ENCODE measurements around the gene PAN2.
"Not testable (repeated sequence)": the region's sequence is repeated elsewhere in the genome, so short reads cannot be mapped to it uniquely, and the experiment has no call there.

The PAN2 gene

DNA sequence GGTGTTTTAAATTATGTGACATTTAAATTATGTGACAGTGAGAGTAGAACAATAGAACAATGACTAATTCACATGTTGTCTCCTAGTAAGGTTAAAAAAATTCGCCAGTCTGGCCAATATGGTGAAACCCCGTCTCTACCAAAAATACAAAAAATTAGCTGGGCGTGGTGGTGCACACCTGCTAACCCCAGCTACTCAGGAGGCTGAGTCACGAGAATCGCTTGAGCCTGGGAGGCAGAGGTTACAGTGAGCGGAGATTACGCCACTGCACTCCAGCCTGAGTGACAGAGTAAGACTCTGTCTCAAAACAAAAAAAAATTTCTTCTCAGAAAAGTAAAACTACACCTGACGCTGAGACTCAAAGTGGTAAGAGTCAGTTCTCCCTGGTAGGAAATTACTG, 36.4 kb downstream of the PAN2 start:
- TF ChIP-seq, protein P1, sequence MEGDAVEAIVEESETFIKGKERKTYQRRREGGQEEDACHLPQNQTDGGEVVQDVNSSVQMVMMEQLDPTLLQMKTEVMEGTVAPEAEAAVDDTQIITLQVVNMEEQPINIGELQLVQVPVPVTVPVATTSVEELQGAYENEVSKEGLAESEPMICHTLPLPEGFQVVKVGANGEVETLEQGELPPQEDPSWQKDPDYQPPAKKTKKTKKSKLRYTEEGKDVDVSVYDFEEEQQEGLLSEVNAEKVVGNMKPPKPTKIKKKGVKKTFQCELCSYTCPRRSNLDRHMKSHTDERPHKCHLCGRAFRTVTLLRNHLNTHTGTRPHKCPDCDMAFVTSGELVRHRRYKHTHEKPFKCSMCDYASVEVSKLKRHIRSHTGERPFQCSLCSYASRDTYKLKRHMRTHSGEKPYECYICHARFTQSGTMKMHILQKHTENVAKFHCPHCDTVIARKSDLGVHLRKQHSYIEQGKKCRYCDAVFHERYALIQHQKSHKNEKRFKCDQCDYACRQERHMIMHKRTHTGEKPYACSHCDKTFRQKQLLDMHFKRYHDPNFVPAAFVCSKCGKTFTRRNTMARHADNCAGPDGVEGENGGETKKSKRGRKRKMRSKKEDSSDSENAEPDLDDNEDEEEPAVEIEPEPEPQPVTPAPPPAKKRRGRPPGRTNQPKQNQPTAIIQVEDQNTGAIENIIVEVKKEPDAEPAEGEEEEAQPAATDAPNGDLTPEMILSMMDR (IDR thresholded peaks at IDR 0.05; ENCODE audit: poor library complexity, severe bottlenecking) = no peak
- DNase-seq (ENCODE audit: low spot score) = no peak
- Histone ChIP-seq H3K27me3 (ENCODE audit: insufficient read depth, poor library complexity, severe bottlenecking) (no peaks in the 10 kb centered on the region), H3K9me3 (ENCODE audit: severe bottlenecking) (no peaks in the 10 kb centered on the region), H3K4me3 (ENCODE audit: severe bottlenecking) (no peak overlapping the region), H3K4me1 (ENCODE audit: insufficient read depth, poor library complexity, severe bottlenecking) (peaks cover 10% of the 10 kb centered on the region), H3K27ac (ENCODE audit: poor library complexity, severe bottlenecking) (no peak overlapping the region), H3K36me3 (ENCODE audit: low read depth) (peaks cover 41% of the 10 kb centered on the region)
- ATAC-seq (ENCODE audit: low read depth) = no peak

DNA sequence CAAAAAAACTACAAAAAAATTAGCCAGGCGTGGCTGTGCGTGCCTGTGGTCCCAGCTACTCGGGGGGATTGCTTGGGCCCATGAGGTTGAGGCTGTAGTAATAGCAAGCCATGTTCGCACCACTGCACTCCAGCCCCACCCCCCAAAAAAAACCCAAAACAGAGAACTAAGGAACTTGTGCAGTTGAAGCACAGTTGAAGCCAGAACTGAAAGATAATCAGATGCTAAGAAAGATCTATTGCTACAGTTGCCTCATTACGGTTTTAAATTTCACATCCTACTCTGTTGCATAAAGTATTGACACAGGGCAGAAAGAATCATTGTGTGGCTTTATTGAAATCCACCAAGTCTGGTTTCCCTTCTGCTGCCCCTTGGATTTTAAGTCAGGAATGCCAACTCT, 37.5 kb downstream of the PAN2 start:
- no peak overlapping the region for H3K4me3 ChIP-seq (ENCODE audit: severe bottlenecking)
- H3K36me3 ChIP-seq (ENCODE audit: low read depth) = peaks cover 38% of the 10 kb centered on the region
- H3K27ac ChIP-seq (ENCODE audit: poor library complexity, severe bottlenecking) = no peak overlapping the region
- no peak for DNase-seq (ENCODE audit: low spot score)
- no peaks in the 10 kb centered on the region for H3K9me3 ChIP-seq (ENCODE audit: severe bottlenecking)
- H3K4me1 ChIP-seq (ENCODE audit: insufficient read depth, poor library complexity, severe bottlenecking) = peaks cover 18% of the 10 kb centered on the region
- no peaks in the 10 kb centered on the region for H3K27me3 ChIP-seq (ENCODE audit: insufficient read depth, poor library complexity, severe bottlenecking)
- ATAC-seq (ENCODE audit: low read depth) = no peak
- TF ChIP-seq, protein P1 (IDR thresholded peaks at IDR 0.05; ENCODE audit: poor library complexity, severe bottlenecking) = no peak

DNA sequence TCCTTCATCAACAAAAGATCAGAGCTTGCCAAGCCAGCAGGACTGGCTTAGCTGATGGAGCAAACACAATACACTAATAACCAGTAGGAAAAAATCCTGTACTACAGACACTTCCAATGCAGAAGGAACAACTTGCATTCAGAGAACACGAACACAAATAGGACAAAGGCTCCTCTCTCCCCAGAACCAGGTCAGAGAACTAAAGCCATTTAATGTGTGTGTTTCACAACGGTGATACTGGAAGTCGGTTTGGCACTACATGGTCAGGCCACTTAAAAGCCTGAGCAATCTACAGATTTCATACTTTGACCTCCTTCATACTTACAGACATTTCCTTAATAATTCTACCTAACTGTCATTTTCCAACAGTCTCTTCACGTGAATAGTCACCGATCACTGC, 40.0 kb downstream of the PAN2 start:
- Histone ChIP-seq H3K27me3 (ENCODE audit: insufficient read depth, poor library complexity, severe bottlenecking) (no peaks in the 10 kb centered on the region), H3K4me3 (ENCODE audit: severe bottlenecking) (no peak overlapping the region), H3K36me3 (ENCODE audit: low read depth) (peaks cover 59% of the 10 kb centered on the region), H3K27ac (ENCODE audit: poor library complexity, severe bottlenecking) (no peak overlapping the region), H3K4me1 (ENCODE audit: insufficient read depth, poor library complexity, severe bottlenecking) (peaks cover 18% of the 10 kb centered on the region), H3K9me3 (ENCODE audit: severe bottlenecking) (no peaks in the 10 kb centered on the region)
- ATAC-seq (ENCODE audit: low read depth) = no peak
- no peak for DNase-seq (ENCODE audit: low spot score)
- TF ChIP-seq, protein P1 (IDR thresholded peaks at IDR 0.05; ENCODE audit: poor library complexity, severe bottlenecking) = no peak

DNA sequence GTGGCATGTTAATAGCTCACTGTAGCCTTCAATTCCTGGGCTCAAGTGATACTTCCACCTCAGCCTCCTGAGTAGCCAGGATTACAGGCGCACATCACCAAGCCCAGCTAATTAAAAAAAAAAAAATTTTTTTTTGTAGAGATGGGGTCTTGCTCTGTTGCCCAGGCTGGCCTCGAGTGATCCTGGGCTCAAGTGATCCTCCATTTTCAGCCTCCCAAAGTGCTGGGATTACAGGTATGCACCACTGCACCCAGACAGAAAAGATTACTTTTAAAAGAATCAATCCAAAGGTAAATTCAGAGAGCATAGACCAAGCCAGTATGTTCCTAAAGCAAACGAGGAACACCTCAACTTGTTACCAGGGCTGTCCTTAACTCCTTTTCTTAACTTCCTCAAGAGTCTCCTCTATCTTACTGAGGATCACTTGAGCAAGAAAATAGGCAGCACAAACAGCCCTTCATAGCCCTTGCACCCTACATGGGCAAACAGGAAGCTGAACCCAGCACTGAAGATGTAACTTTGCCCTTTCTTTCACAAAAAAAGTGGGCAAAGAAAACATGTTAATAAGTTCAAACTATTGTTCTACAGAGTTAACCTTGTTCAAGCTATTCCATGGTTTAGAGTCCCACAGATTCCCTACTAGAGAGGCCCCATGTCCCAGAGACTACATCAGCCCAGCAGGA, 45.0 kb downstream of the PAN2 start:
- ATAC-seq (ENCODE audit: low read depth) (no peak), DNase-seq (ENCODE audit: low spot score) (no peak)
- peaks cover 54% of the 10 kb centered on the region for H3K36me3 ChIP-seq (ENCODE audit: low read depth)
- no peaks in the 10 kb centered on the region for H3K9me3 ChIP-seq (ENCODE audit: severe bottlenecking)
- H3K27me3 ChIP-seq (ENCODE audit: insufficient read depth, poor library complexity, severe bottlenecking) = no peaks in the 10 kb centered on the region
- no peak overlapping the region for H3K4me3 ChIP-seq (ENCODE audit: severe bottlenecking)
- TF ChIP-seq, protein P1 (IDR thresholded peaks at IDR 0.05; ENCODE audit: poor library complexity, severe bottlenecking) = no peak
- no peak overlapping the region for H3K27ac ChIP-seq (ENCODE audit: poor library complexity, severe bottlenecking)
- peaks cover 14% of the 10 kb centered on the region for H3K4me1 ChIP-seq (ENCODE audit: insufficient read depth, poor library complexity, severe bottlenecking)

DNA sequence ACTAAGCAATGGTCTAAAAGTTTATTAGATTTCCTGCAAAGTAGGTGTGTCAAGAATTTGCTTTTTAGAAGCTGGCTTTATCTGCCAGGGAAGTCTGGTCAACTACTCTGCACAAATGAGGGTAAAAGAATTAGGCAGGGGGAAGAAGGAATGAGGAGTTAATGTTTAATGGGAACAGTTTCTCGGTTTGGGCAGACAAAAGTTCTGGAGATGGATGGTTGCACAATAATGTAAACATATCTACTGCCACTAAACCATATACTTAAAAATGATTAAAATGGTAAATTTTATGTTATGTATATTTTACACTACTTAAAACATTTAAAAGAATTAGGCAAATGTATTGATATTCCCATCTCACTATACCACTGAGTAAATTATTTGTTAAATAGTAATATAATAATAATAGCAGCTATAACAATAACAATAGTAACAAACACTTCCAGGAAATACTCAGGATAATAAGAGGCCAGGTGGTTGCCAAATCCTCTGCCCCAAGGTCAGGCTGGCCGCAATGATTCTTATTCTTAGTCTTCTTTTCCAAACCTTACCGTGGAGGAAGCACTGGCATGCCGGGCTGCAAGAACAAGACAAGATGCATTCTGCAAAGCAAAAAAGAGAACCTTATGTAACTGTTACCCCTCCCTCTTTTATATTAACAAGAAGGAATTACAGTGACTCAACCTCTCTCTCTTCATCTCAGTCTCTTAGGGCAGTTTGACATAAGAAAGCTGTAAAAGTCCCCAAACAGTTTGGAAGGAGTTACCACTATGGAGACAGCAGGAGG, 47.6 kb downstream of the PAN2 start:
- Histone ChIP-seq H3K27me3 (ENCODE audit: insufficient read depth, poor library complexity, severe bottlenecking) (no peaks in the 10 kb centered on the region), H3K36me3 (ENCODE audit: low read depth) (peaks cover 78% of the 10 kb centered on the region), H3K4me1 (ENCODE audit: insufficient read depth, poor library complexity, severe bottlenecking) (peaks cover 6% of the 10 kb centered on the region), H3K4me3 (ENCODE audit: severe bottlenecking) (no peak overlapping the region), H3K27ac (ENCODE audit: poor library complexity, severe bottlenecking) (no peak overlapping the region), H3K9me3 (ENCODE audit: severe bottlenecking) (peaks cover 2% of the 10 kb centered on the region)
- ATAC-seq (ENCODE audit: low read depth) = no peak
- DNase-seq (ENCODE audit: low spot score) = no peak
- TF ChIP-seq, protein P1 (IDR thresholded peaks at IDR 0.05; ENCODE audit: poor library complexity, severe bottlenecking) = no peak

DNA sequence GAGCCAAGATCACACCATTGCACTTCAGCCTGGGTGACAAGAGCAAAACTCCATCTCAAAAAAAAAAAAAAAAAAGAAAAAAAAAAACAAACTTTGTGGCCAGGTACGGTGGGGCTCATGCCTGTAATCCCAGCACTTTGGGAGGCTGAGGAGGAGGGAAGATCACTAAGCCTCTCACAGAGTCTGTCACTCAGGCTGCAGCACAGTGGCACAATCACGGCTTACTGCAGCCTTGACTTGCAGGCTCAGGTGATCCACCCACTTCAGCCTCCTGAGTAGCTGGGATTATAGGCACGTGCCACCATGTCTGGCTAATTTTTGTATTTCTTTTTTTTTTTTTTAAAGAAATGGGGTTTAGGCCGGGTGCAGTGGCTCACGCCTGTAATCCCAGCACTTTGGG, 49.5 kb downstream of the PAN2 start:
- peaks cover 74% of the 10 kb centered on the region for H3K36me3 ChIP-seq (ENCODE audit: low read depth)
- H3K27me3 ChIP-seq (ENCODE audit: insufficient read depth, poor library complexity, severe bottlenecking); H3K4me1 ChIP-seq (ENCODE audit: insufficient read depth, poor library complexity, severe bottlenecking); H3K9me3 ChIP-seq (ENCODE audit: severe bottlenecking); ATAC-seq (ENCODE audit: low read depth); H3K27ac ChIP-seq (ENCODE audit: poor library complexity, severe bottlenecking); DNase-seq (ENCODE audit: low spot score); H3K4me3 ChIP-seq (ENCODE audit: severe bottlenecking): not testable (repeated sequence)

Measured in RWPE2 (cell line).